Hepatic stellate cell (primary cell): ENCODE measurements around the gene EYS.

Experiments
- DNase-seq: peaks from one replicate; pipeline ENCODE4 v3.0.0; 2011; ENCODE audit warnings: low spot score

The EYS gene

GRCh38 chr6:65221153-65221552 lies 485.9 kb downstream of the EYS start:
- DNase-seq = no peak

DNA sequence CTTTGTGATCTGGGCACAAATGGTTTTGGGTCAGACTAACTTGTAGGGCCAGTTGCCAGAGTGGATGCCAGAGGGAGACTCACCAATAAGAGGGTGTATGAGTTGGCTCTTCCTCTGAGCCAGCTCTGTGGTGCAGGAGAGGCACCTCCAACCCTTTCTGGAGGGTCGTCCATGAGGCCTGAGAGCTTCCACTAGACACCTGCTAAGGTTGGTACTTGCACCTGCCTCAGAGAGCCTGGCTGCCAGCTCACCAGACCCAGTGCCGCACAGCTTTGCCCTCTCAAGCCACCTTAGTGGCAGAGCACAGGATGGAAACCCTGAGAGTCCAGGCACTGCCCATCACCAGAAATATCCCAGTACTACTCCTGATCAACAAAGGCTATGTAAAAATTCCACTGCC lies 504.3 kb downstream of the EYS start:
- DNase-seq = no peak

GRCh38 chr6:65199683-65200082 lies 507.3 kb downstream of the EYS start:
- no peak for DNase-seq

DNA sequence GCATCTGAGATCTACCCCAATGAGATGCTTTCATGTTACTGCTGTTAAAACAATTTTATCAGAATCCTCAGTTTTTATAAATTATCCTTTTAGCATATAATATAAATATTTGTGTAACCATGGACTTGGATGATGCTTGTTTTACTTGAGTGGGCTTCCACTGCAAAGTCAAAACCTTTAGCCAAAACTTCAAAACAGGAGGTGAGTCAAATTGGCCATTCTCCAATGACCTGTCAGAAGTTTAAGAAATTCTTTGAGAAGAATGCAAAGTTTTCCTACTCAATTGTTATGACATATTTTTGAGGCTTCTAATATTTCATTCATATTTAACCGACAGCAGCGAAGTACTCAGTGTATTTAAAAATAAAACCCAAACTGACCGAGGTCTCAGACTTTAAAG lies 507.9 kb downstream of the EYS start:
- no peak for DNase-seq

- DNase-seq = no peak
Observed at GRCh38 chr6:65191471-65191870, 515.6 kb downstream of the EYS start.

GRCh38 chr6:65189236-65189881 lies 517.7 kb downstream of the EYS start:
- no peak for DNase-seq

DNA sequence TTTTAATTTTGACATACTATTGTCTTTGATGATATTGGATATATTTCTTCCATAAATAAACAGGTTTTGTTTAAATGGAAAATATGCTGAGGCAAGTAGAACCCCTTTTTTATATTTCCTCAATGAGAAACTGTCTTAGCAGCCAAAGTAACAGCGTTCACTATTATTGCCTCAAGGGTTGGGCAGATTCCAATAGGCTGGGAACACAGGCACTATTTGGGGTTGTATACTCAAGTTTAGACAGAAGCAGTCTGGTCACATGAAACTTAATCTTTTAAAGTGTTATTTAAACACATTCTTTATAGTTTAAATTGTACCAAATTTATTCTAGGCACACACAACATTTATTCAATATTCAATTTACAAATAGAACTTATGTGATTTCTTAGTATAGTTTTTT lies 520.2 kb downstream of the EYS start:
- DNase-seq = no peak

DNA sequence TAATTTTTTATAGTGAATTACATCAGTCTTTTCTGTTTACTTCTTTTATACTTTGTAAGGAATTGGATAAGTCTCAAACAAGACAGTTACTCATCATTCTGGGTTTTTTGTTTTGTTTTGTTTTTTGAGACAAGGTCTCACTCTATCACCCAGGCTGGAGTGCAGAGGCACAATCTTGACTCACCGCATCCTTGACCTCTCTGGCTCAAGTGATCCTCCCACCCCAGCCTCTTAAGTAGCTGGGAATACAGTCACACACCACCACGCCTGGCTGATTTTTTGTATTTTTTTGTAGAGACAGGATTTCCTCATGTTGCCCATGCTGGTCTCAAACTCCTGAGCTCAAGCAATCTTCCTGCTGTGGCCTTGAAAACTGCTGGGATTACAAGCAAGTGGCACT lies 524.3 kb downstream of the EYS start:
- DNase-seq = no peak

GRCh38 chr6:65170273-65170672 lies 536.8 kb downstream of the EYS start:
- DNase-seq = no peak

DNA sequence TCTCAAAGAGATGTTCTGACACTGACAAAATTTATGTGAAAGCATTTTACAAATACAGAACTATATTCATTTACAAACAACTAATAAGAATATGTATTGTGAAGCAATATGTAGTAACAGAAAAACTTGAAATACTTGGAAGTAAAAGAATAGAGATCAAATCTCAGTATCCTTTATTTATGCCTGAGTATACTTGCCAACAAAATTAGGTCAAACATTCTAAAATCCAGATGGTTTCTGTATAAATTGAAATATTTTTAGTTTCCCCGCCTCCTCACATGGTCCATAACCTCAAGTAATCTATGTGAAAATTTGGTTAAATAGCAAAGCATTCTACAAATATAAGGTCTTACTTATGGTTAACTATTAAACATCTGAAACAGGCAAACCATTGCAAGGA lies 545.4 kb downstream of the EYS start:
- no peak for DNase-seq

GRCh38 chr6:65157025-65157424 lies 550.0 kb downstream of the EYS start:
- no peak for DNase-seq

GRCh38 chr6:65155083-65155482 lies 551.9 kb downstream of the EYS start:
- no peak for DNase-seq

- DNase-seq = no peak
Observed at GRCh38 chr6:65149841-65150240, 557.2 kb downstream of the EYS start.

- DNase-seq = no peak
Observed at GRCh38 chr6:65148839-65149238, 558.2 kb downstream of the EYS start.

GRCh38 chr6:65135567-65135966 lies 571.5 kb downstream of the EYS start:
- no peak for DNase-seq

GRCh38 chr6:65126667-65127066 lies 580.4 kb downstream of the EYS start:
- no peak for DNase-seq

DNA sequence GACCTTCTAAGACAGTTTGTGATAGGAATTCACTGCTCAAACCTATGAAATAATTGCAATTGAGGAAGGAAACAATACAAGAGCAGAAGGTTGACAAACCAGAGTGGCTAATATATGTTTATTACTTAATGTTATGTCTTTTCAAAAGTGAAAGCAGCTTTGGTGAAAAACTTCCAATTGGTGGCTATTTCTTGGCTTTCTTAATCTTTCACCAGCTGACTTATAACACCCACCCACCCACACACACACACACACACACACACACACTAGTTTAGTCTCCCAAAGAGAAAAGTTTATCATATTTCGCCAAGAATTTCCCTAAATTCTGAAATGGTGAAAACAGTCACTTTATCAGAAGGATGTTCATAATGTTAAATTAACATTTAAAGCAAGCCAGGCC lies 583.5 kb downstream of the EYS start:
- DNase-seq = no peak

GRCh38 chr6:65117817-65118409 lies 589.1 kb downstream of the EYS start:
- DNase-seq = no peak

DNA sequence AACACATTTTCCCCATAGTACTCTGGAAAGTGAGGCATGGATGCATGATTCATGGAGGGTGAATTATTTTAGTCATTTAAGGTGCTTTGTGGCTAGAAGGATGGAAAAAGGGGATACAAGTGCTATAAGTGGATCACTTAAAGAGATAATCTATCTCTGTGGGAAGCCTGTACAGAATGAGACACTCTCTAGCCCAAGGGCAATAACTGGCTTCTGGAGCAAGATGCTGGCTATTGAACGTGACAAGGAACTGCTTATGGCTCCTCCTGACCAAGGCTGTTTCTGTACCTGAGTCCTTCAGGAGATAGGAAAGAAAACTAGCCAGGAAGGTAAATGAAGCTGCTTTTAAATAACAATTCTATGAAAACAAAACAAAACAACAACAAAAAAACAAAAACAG lies 590.7 kb downstream of the EYS start:
- DNase-seq = no peak

- no peak for DNase-seq
Observed at GRCh38 chr6:65113581-65113980, 593.4 kb downstream of the EYS start.

DNA sequence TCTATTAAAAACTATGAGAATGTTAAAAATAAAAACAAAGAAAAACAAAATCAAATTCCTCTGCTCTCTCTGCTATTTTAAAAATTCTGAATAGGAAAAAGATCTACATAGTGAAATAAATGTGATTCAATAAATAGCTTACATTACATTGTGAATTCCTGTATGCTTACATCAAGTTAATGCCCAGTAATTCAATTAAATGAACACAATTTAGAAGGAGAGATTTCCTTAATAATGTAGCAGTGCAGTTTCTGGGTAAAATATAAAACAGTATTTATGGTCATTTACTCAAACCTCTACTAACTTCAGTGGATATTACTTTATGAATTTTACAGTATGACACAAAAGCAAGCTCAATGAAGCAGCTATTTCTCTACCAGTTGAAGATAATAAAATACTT lies 594.6 kb downstream of the EYS start:
- DNase-seq = no peak

- no peak for DNase-seq
Observed at GRCh38 chr6:65110031-65110430, 597.0 kb downstream of the EYS start.

- DNase-seq = no peak
Observed at GRCh38 chr6:65098349-65098748, 608.7 kb downstream of the EYS start.

- DNase-seq = no peak
Observed at GRCh38 chr6:65091561-65091960, 615.5 kb downstream of the EYS start.
